Mesothelial cell of epicardium (in vitro differentiated cells): Measurements from ENCODE around the gene BATF. TPM values are rescaled to one million over a fixed set of nuclear protein-coding genes. Genes with fewer than 3 reads are reported as not detected.
A peak's percentile ranks its signal among the peaks of the same experiment; 100 is the strongest.

Experiments
- DNase-seq, 2 experiments: peaks; one replicate each; pipeline ENCODE4 v3.0.0; 2021; ENCODE audit warnings: low spot score in 2 of 2; ENCODE audit not compliant: unreplicated experiment in 2 of 2
- H3K27ac Mint-ChIP-seq: 2 replicates; pipeline ENCODE4 v1.8.0; 2021; ENCODE audit warnings: mixed read lengths
- H3K27me3 Mint-ChIP-seq: 2 replicates; pipeline ENCODE4 v1.8.0; 2021; ENCODE audit warnings: low read depth, mixed read lengths
- H3K36me3 Mint-ChIP-seq: 2 replicates; pipeline ENCODE4 v1.8.0; 2021; ENCODE audit warnings: mixed read lengths
- H3K4me1 Mint-ChIP-seq: 2 replicates; pipeline ENCODE4 v1.8.0; 2021; ENCODE audit warnings: mixed read lengths
- H3K4me3 Mint-ChIP-seq: 2 replicates; pipeline ENCODE4 v1.8.0; 2021; ENCODE audit warnings: mild to moderate bottlenecking, moderate library complexity, mixed read lengths
- H3K9me3 Mint-ChIP-seq: 2 replicates; pipeline ENCODE4 v1.8.0; 2021; ENCODE audit warnings: mixed read lengths
- CTCF ChIP-seq: fragments of 200-600 bp; sonication (generic); IDR thresholded peaks from one replicate; pipeline ENCODE4 v1.5.0; 2021; ENCODE audit warnings: antibody characterized with exemption; ENCODE audit not compliant: unreplicated experiment
- total RNA-seq: library from RNA; stranded (reverse); gene quantifications from 3 replicates; pipeline ENCODE4 v1.2.1, GENCODE V29; 2021

Gene BATF
- total RNA-seq, 1 donor from 2014 or later = 1.4 TPM

GRCh38 chr14:75542588-75543091, 20.4 kb downstream of the BATF start:
- no peak for TF ChIP-seq CTCF
- Mint-ChIP-seq H3K4me1 (peaks cover 9% of the 10 kb centered on the region), H3K27ac (peak overlapping the region; percentile 62), H3K27me3 (no peaks in the 10 kb centered on the region), H3K4me3 (no peak overlapping the region), H3K9me3 (no peaks in the 10 kb centered on the region), H3K36me3 (no peaks in the 10 kb centered on the region)
- DNase-seq = no peak

- Mint-ChIP-seq H3K9me3 (no peaks in the 10 kb centered on the region), H3K4me1 (peaks cover 9% of the 10 kb centered on the region), H3K36me3 (no peaks in the 10 kb centered on the region), H3K27me3 (no peaks in the 10 kb centered on the region), H3K27ac (no peak overlapping the region), H3K4me3 (no peak overlapping the region)
- TF ChIP-seq CTCF = no peak
- no peak for DNase-seq
Observed at GRCh38 chr14:75543253-75543652, 21.0 kb downstream of the BATF start.

- no peak overlapping the region for H3K4me3 Mint-ChIP-seq
- H3K36me3 Mint-ChIP-seq = no peaks in the 10 kb centered on the region
- DNase-seq = no peak
- no peak for TF ChIP-seq CTCF
- H3K27ac Mint-ChIP-seq = no peak overlapping the region
- H3K9me3 Mint-ChIP-seq = no peaks in the 10 kb centered on the region
- no peaks in the 10 kb centered on the region for H3K27me3 Mint-ChIP-seq
- H3K4me1 Mint-ChIP-seq = peaks cover 9% of the 10 kb centered on the region
Observed at GRCh38 chr14:75543786-75544185, 21.5 kb downstream of the BATF start.

GRCh38 chr14:75545907-75546306, 23.6 kb downstream of the BATF start:
- Mint-ChIP-seq H3K27ac (no peak overlapping the region), H3K9me3 (no peaks in the 10 kb centered on the region), H3K36me3 (no peaks in the 10 kb centered on the region), H3K27me3 (no peaks in the 10 kb centered on the region), H3K4me3 (no peak overlapping the region), H3K4me1 (peaks cover 9% of the 10 kb centered on the region)
- DNase-seq = no peak
- TF ChIP-seq CTCF = no peak

- TF ChIP-seq CTCF = no peak
- H3K27ac Mint-ChIP-seq = no peak overlapping the region
- peaks cover 12% of the 10 kb centered on the region for H3K4me1 Mint-ChIP-seq
- no peak overlapping the region for H3K4me3 Mint-ChIP-seq
- no peaks in the 10 kb centered on the region for H3K9me3 Mint-ChIP-seq
- H3K27me3 Mint-ChIP-seq = peaks cover 3% of the 10 kb centered on the region
- H3K36me3 Mint-ChIP-seq = no peaks in the 10 kb centered on the region
- DNase-seq = no peak
Observed at GRCh38 chr14:75547552-75548250, 25.4 kb downstream of the BATF start.

GRCh38 chr14:75548544-75548943, 26.3 kb downstream of the BATF start:
- TF ChIP-seq CTCF = no peak
- peaks cover 1% of the 10 kb centered on the region for H3K9me3 Mint-ChIP-seq
- peaks cover 10% of the 10 kb centered on the region for H3K4me1 Mint-ChIP-seq
- peaks cover 3% of the 10 kb centered on the region for H3K27me3 Mint-ChIP-seq
- H3K36me3 Mint-ChIP-seq = no peaks in the 10 kb centered on the region
- DNase-seq = no peak
- no peak overlapping the region for H3K27ac Mint-ChIP-seq
- H3K4me3 Mint-ChIP-seq = no peak overlapping the region
